Right lobe of liver (tissue), 6 donors: ENCODE data around the gene CES5A. TPM values are rescaled to one million over a fixed set of nuclear protein-coding genes. Genes with fewer than 3 reads are reported as not detected.

Experiments
- ATAC-seq, 4 donors: fragments of 200-7000 bp; cut with Tn5 transposase; one replicate each; pipeline ENCODE4 v1.9.1; 2020; ENCODE audit warnings: mild to moderate bottlenecking in 4 of 4, moderate library complexity in 4 of 4
- DNase-seq, 3 donors: peaks; one replicate each; pipeline ENCODE4 v3.0.0-alpha.2; 2020
- H3K27ac ChIP-seq, 3 donors: fragments of 200-600 bp; one replicate each; pipeline ENCODE4 v1.8.0; 2022
- H3K27me3 ChIP-seq, 2 donors: fragments of 200-600 bp; one replicate each; pipeline ENCODE4 v1.8.0; 2022
- H3K36me3 ChIP-seq, 4 donors: fragments of 200-600 bp; sonication (generic) in 1 of 4; one replicate each; pipeline versions ENCODE4 v1.5.1 to v1.8.0; 2017 to 2022; ENCODE audit warnings: control low read depth in 1 of 4
- H3K4me1 ChIP-seq, 4 donors: fragments of 200-600 bp; sonication (generic) in 1 of 4; one replicate each; pipeline versions ENCODE4 v1.5.1 to v1.8.0; 2017 to 2022; ENCODE audit warnings: control low read depth in 1 of 4
- H3K4me3 ChIP-seq, 3 donors: fragments of 200-600 bp; one replicate each; pipeline ENCODE4 v1.8.0; 2022
- H3K9me3 ChIP-seq, 4 donors: fragments of 200-600 bp; sonication (generic) in 1 of 4; one replicate each; pipeline versions ENCODE4 v1.5.1 to v1.8.0; 2017 to 2022; ENCODE audit warnings: control low read depth in 1 of 4
- POLR2A ChIP-seq: fragments of 450-650 bp; IDR thresholded peaks from one replicate; pipeline ENCODE4 v1.6.1; 2017; ENCODE audit warnings: antibody characterized with exemption, mild to moderate bottlenecking
- WGBS: methylation state at CpG from one replicate; pipeline ENCODE4 v1.1.6; 2018; ENCODE audit warnings: low coverage, low lambda C conversion rate; ENCODE audit not compliant: insufficient coverage; ENCODE audit errors: missing lambda C conversion rate; 5-methylcytosine and 5-hydroxymethylcytosine counted together
- intact Hi-C, 2 donors: fragments of 100-400 bp; cut with DNase I; formaldehyde crosslinking; loops; one replicate each; pipeline versions ENCODE4 v1.11.2 to v1.14.1; 2022
- long read RNA-seq: library from polyadenylated mRNA; unstranded; transcript quantifications from one replicate; pipeline ENCODE4 v2.0.0, GENCODE V29; 2019
- total RNA-seq, 6 experiments: library from RNA; depleted of rRNA in 2 of 6; stranded (reverse); fragments of >200 nt in 2 of 6; fragmentation: NEBNext Ultra II Directional in 3 of 6; extraction: Animal tissue kit (Norgen Biotek cat#: 25700) in 3 of 6; gene quantifications; one replicate each; pipeline versions ENCODE4 v1.1.0 to v1.2.4, GENCODE V29; 2016 to 2023
- TF ChIP-seq, protein P1 (sequence below), 4 donors: fragments of 200-600 bp in 3 of 4; fragments of 450-650 bp in 1 of 4; IDR thresholded peaks; one replicate each; pipeline versions ENCODE4 v1.5.1 to v1.8.0; 2016 to 2022; ENCODE audit warnings: antibody characterized with exemption in 4 of 4, mild to moderate bottlenecking in 2 of 4
- donor health status: DM: no; HTN: yes; CAD: no.
- donor health status: DM: no; HTN: no; CAD: no.
- donor health status: DM: no; HTN: no; CAD: no.
- donor health status: DM: no; HTN: yes; CAD: no.
- donor health status: DM: no; HTN: yes; CAD: no.

Gene CES5A, protein sequence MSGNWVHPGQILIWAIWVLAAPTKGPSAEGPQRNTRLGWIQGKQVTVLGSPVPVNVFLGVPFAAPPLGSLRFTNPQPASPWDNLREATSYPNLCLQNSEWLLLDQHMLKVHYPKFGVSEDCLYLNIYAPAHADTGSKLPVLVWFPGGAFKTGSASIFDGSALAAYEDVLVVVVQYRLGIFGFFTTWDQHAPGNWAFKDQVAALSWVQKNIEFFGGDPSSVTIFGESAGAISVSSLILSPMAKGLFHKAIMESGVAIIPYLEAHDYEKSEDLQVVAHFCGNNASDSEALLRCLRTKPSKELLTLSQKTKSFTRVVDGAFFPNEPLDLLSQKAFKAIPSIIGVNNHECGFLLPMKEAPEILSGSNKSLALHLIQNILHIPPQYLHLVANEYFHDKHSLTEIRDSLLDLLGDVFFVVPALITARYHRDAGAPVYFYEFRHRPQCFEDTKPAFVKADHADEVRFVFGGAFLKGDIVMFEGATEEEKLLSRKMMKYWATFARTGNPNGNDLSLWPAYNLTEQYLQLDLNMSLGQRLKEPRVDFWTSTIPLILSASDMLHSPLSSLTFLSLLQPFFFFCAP
- total RNA-seq: 1 to 10 TPM; 1.2 to 5.2 (median 2.8) TPM
- long read RNA-seq: 0 reads

- no peak for DNase-seq
- H3K9me3 ChIP-seq: no peaks in the 10 kb centered on the region
- no peak within 1 kb of the TSS for H3K27ac ChIP-seq
- peaks cover 0 to 14% (median 3%) of the 10 kb centered on the region in 4 donors for H3K4me1 ChIP-seq
- no peak for TF ChIP-seq POLR2A
- TF ChIP-seq, protein P1, sequence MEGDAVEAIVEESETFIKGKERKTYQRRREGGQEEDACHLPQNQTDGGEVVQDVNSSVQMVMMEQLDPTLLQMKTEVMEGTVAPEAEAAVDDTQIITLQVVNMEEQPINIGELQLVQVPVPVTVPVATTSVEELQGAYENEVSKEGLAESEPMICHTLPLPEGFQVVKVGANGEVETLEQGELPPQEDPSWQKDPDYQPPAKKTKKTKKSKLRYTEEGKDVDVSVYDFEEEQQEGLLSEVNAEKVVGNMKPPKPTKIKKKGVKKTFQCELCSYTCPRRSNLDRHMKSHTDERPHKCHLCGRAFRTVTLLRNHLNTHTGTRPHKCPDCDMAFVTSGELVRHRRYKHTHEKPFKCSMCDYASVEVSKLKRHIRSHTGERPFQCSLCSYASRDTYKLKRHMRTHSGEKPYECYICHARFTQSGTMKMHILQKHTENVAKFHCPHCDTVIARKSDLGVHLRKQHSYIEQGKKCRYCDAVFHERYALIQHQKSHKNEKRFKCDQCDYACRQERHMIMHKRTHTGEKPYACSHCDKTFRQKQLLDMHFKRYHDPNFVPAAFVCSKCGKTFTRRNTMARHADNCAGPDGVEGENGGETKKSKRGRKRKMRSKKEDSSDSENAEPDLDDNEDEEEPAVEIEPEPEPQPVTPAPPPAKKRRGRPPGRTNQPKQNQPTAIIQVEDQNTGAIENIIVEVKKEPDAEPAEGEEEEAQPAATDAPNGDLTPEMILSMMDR (IDR thresholded peaks at IDR 0.05): no peak
- no peak within 1 kb of the TSS for H3K4me3 ChIP-seq
- no peak for ATAC-seq
- 57% methylated on average over 1 of the region's 2 CpGs for WGBS
- intact Hi-C loops: no loop called here
- no peaks in the 10 kb centered on the region for H3K36me3 ChIP-seq
- H3K27me3 ChIP-seq: no peaks in the 10 kb centered on the region
These were observed at the start of gene CES5A for GRCh38 chr16:55875273-55875672. Gene CES5A (minus strand): TSS chr16:55875373. CDS start chr16:55875221, 152 bp downstream.

GRCh38 chr16:55922662-55923061 lies 47.5 kb upstream of the CES5A start:
- Histone ChIP-seq H3K4me1 (no peaks in the 10 kb centered on the region), H3K4me3 (no peak overlapping the region), H3K9me3 (no peaks in the 10 kb centered on the region), H3K36me3 (no peaks in the 10 kb centered on the region), H3K27ac (no peak overlapping the region), H3K27me3 (no peaks in the 10 kb centered on the region)
- TF ChIP-seq, protein P1 (IDR thresholded peaks at IDR 0.05): no peak
- no peak for TF ChIP-seq POLR2A
- ATAC-seq (no peak), DNase-seq (no peak)
- intact Hi-C loops: no loop called here

GRCh38 chr16:55917373-55918160 lies 42.4 kb upstream of the CES5A start:
- Histone ChIP-seq H3K27ac (no peak overlapping the region), H3K4me1 (no peaks in the 10 kb centered on the region), H3K27me3 (no peaks in the 10 kb centered on the region), H3K36me3 (no peaks in the 10 kb centered on the region), H3K9me3 (no peaks in the 10 kb centered on the region), H3K4me3 (no peak overlapping the region)
- intact Hi-C loops: no loop called here
- 63% methylated on average over 1 of the region's 1 CpG for WGBS
- no peak for TF ChIP-seq POLR2A
- TF ChIP-seq, protein P1 (IDR thresholded peaks at IDR 0.05): no peak
- ATAC-seq: no peak
- no peak for DNase-seq

DNA sequence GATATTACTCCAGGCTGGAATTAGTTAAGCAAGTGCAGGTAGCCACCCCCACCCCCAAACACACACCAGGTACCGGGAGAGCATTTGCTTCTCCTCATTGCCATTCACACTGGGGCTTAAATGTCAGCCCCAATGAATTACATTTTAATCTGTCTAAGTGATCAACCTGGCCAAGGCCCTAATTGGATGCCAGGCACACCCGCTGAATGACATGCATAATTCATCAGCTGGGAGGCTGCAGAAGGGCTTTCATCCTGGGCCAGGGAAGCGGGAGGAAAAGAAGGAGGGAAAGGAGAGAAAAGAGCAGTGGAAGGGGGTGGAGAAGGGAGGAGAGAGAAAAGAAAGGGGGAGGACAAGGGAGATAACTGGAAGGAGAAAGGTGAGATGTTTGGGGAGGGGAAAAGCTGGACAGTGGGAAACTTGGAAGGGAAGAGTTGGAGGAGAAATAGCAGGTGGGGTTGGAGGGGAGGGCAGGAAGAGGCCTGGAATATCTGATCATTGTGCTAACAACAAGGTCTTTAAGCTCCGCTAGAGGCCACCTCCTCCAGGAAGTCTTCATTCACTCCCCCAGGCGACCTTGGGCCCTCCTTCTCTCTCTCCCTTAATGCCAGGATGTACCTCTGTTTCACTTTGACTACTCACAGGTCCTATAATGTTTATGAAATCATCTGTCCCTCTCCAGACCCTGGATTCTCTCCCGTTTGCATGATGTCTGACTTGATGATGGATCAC lies 40.1 kb upstream of the CES5A start:
- TF ChIP-seq, protein P1 (IDR thresholded peaks at IDR 0.05): no peak
- no peak for TF ChIP-seq POLR2A
- Histone ChIP-seq H3K9me3 (no peaks in the 10 kb centered on the region), H3K4me3 (no peak overlapping the region), H3K27me3 (no peaks in the 10 kb centered on the region), H3K27ac (no peak overlapping the region), H3K4me1 (no peaks in the 10 kb centered on the region), H3K36me3 (no peaks in the 10 kb centered on the region)
- ATAC-seq: no peak
- 61% methylated on average over 5 of the region's 6 CpGs for WGBS
- DNase-seq: no peak
- intact Hi-C loops: no loop called here
